GM04503 (cell line): ENCODE data around the gene ASIC2.

ENCODE experiments used
- DNase-seq: peaks from one replicate; pipeline ENCODE4 v3.0.0-alpha.2; 2012; ENCODE audit warnings: low read depth

ASIC2 gene

DNA sequence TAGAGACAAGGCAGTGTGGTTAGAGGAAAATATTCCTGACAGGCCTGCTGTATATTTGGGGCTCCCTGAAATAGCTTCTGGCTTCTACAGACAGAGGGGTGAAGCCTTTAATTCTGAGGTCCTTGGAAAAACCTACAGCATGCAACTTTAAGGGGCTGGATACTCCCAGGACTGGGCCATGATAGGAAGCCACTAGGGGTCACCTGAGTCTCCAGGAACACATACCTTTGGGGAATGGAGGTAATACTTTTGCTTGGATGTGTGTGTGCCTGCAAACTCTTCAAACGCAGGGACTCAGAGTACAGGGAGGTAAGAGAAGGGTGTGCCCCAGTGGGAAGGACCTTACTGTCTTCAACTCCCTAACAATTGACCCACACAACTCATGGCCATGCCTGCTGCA lies 4.1 kb downstream of the ASIC2 start:
- DNase-seq, result no peak

GRCh38 chr17:33287096-33287725 lies 5.9 kb downstream of the ASIC2 start:
- no peak for DNase-seq

DNA sequence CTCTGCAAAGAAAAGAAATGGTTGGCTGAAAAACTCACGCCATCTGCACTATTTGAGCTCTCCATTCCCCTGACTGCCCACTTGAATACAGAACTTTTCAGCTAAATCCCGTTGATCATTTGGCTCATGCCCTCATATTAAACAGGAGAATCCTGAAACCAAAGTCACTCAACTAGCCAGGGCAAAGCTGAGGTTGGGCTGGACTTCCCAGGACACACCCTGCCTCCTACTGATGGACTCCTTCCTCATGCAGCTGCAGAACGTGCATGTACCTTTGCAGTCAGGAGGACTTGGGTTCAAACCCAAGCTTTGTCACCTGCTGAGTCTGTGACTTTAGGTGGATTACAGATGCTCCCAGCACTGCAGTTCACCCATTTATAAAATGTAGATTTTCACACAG lies 7.7 kb downstream of the ASIC2 start:
- no peak for DNase-seq

- peak; percentile 25 for DNase-seq
Measured at GRCh38 chr17:33284022-33284421, 9.1 kb downstream of the ASIC2 start.

- DNase-seq, result no peak
Measured at GRCh38 chr17:33280162-33280943, 12.7 kb downstream of the ASIC2 start.

GRCh38 chr17:33277436-33278100 lies 15.5 kb downstream of the ASIC2 start:
- no peak for DNase-seq

DNA sequence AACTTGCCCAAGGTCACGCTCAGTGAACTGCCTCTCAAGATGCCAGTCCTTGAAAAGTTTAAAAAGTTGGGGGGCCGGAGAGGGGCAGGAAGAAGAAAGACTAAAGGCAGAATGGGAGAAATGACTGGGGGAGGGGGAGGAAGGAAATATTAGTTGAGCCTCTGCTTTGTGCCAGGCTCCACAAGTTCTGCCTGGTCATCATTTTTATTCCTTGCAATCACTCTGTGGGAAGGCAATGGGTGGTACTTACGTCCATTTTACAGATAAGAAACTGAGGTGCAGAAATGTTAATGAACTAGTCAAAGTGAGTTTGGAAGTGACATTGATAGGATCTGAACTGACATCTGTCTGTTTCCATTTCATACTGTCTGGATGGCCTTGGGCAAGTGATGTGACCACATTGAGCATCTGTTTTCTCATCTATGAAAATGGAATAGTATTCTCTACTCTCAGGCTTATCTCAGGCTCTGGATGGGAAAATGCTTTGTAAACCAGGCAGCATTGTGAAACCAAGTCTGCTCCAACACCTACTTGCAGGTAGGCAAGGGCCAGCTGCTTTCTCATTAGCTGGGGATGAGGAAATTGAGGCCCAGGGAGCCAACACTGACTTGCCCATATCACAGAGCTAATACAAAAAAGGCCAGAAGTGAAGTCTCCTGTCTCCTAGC lies 19.2 kb downstream of the ASIC2 start:
- DNase-seq, result no peak

DNA sequence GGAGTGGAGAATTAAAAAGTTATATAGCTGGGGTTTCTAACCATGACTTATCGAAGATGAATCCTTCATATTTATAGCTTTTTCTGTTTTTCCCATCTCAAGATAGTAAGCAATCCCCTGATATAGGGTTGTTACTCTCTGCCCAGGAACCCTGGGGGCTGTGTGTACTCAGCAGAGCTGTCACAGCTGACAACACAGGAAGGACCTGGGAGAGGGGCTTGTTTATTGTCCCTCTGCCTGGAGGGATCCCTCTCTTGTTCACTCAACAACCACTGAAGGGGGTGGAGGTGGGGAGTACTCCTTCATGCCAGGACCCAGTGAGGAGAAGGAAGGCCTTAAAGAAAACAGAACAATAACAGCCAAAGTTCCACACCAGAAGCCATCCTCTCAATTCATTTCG lies 19.8 kb downstream of the ASIC2 start:
- no peak for DNase-seq

- no peak for DNase-seq
Measured at GRCh38 chr17:33272438-33272837, 20.7 kb downstream of the ASIC2 start.

GRCh38 chr17:33269337-33270060 lies 23.6 kb downstream of the ASIC2 start:
- DNase-seq, result no peak

GRCh38 chr17:33267851-33268548 lies 25.1 kb downstream of the ASIC2 start:
- DNase-seq, result no peak

DNA sequence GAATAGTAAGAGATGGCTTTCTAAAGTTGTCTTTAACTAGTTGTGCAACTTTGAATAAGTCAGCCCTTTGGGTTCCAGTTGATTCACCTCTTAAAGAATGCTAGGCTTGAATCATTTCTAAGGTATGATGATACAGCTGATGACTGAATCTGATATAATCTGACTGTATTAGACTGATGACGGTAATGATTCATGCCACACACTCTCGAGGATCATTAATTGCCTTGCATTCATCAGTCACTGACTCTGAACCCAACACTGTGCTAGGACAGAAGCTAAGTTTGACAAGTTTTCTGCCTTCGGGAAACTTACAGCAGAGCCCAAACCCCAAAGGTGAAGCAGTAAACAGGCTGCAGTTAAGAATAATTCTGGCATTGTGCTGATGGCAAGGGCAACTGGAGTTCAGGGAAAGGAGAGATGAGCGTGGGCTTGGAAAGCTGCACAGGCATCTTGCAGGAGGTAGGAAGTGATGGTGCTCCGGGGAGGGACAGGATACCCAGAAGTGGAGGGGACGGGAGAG lies 25.8 kb downstream of the ASIC2 start:
- peak; percentile 42 for DNase-seq

- no peak for DNase-seq
Measured at GRCh38 chr17:33266611-33267010, 26.5 kb downstream of the ASIC2 start.

- peak; percentile 5 for DNase-seq
Measured at GRCh38 chr17:33266116-33266515, 27.0 kb downstream of the ASIC2 start.

DNA sequence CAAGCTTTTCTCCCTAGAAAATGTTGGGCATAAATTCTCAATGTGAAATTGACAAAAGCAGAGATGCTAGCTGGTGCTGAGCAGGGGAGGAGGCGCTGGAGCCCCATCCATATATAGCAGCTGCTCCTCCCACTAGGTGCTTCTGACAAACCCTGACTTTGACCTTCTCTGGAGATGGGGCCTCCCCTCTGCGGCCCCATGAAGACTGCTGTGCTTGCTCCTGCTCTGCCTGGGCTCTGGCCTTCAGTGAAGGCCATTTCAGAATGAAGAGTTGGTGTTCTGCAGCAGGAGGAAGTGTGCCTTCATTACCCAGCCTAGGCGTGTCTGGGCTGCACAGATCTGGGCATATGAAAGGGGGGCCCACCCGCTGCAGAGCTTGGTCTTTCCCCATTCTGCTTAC lies 29.7 kb downstream of the ASIC2 start:
- DNase-seq, result no peak

GRCh38 chr17:33262266-33263123 lies 30.6 kb downstream of the ASIC2 start:
- no peak for DNase-seq

DNA sequence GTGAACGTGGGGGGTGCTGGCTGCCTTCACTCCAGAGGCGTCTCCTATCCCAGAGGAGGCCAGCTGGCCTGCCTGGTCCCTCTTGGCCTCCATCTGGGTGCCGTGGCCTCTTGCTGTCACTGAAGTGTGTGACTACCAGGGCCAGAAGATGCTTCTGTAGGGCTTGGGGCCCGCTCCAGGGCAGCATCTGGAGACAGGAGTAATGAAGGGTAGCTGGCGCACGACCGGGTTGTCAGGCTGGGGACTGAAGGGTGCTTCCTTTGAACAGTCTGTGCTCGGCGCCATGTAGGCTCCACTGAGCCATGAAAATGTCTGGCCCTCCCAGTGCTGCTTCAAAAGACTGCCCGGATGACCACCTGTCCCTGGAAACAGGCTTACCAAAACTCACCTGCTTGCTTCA lies 31.3 kb downstream of the ASIC2 start:
- no peak for DNase-seq

GRCh38 chr17:33260638-33261037 lies 32.5 kb downstream of the ASIC2 start:
- no peak for DNase-seq

DNA sequence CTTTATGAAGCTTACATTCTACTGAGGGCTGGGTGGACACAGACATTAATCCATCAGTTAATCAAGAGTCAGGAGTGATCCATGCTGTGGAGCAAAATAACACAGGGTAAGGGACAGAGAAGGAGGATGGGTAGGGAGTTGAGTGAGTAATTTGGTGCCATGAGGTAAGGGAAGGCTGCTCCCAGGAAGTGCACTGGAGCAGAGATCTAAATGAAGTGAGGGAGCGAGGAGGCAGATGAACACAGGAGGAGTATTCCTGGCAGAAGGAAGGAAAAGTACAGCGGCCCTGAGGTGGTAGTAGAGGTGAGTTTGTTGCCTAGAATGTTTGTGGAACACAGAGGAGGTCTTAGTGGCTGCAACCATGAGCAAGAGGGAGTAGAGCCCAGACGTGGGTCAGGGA lies 34.8 kb downstream of the ASIC2 start:
- DNase-seq, result no peak

GRCh38 chr17:33245183-33245582 lies 47.9 kb downstream of the ASIC2 start:
- DNase-seq, result no peak
